Caki2 (cell line): ENCODE measurements around the gene ABHD12. TPM values are rescaled to one million over a fixed set of nuclear protein-coding genes. Genes with fewer than 3 reads are reported as not detected.
"Not testable (repeated sequence)": the region's sequence is repeated elsewhere in the genome, so short reads cannot be mapped to it uniquely, and the experiment has no call there.

Experiments
- DNase-seq: peaks from one replicate; pipeline ENCODE4 v3.0.0-alpha.2; 2015; ENCODE audit warnings: low read depth
- in situ Hi-C: cut with HindIII; loops from 2 replicates; pipeline ENCODE4 v1.10.0; 2016; ENCODE audit warnings: low sequenced_read_pairs, low pct_unique_long_range_greater_than_20kb, mixed read lengths
- total RNA-seq: library from RNA; depleted of rRNA; stranded (reverse); fragments of >200 nt; shearing (Covaris generic); gene quantifications from 2 replicates; pipeline ENCODE4 v1.2.3, GENCODE V29; 2014; ENCODE audit warnings: low replicate concordance

ABHD12 gene
- total RNA-seq, 1 experiment from 2014 or later, result 29.7 TPM

DNA sequence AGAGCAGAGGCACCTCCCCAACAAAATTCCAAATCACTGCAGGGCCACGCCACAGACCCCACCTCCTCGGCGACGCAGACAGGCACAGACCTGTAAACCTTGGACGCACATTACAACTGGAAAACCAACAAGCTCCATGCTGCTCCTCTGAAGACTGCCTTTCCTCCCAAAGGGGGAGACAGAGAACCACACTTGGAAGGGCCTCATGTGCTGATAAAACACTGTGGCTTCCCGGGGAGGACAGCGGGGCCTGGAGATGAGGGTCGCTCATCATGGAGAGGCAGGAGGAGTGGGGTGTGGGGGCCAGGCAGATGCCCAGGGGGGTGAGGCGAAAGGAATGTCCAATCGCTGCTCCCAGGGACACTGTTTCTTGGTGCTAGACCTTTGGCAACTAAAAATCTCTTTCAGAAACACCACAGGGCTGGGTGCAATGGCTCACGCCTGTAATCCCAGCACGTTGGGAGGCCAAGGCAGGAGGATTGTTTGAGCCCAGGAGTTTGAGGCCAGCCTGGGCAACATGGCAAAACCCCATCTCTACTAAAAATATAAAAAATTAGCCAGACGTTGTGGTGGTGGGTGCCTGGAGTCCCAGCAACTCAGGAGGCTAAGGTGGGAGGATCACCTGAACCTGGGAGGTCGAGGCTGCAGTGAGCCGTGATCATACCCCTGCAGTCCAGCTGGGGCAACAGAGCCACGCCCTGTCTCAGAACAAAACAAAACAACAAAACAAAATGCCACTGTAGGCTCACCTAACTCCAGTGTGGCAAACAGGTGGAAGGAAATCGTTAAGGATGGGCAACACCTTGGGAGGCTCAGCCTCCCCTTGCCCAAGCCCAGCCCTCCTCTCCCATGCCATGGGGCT lies 53.8 kb downstream of the ABHD12 start:
- in situ Hi-C loops, result no loop called here
- DNase-seq, result no peak

DNA sequence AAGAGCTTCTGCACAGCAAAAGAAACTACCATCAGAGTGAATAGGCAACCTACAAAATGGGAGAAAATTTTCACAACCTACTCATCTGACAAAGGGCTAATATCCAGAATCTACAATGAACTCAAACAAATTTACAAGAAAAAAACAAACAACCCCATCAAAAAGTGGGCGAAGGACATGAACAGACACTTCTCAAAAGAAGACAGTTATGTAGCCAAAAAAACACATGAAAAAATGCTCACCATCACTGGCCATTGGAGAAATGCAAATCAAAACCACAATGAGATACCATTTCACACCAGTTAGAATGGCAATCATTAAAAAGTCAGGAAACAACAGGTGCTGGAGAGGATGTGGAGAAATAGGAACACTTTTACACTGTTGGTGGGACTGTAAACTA lies 55.7 kb downstream of the ABHD12 start:
- in situ Hi-C loops, DNase-seq: not testable (repeated sequence)

DNA sequence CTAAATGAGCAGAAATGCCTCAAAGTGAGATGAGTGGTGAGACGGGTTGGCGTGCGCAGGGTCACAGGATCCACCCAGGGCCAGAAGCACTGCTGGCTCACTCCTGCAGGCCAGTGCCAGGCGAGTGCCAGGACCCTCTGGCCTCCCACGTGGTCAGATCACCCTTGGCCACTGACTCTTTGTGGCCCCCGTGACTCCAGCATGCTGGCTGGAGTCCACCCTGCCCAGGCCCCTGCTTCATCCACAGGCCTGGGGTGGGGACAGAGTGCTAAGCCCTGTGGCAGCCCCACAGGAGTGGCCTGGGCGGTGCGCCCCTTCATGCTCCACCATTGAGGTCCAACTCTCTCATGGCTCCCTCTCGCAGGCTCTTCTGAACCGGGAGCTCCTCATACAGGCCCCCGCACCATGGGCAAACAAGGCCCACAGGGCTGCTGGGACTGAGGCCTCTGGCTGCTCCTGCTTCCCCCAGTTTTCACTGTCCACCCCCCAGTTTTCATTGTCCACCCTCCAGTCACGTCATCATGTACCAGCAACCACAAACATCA lies 61.6 kb downstream of the ABHD12 start:
- in situ Hi-C loops, result no loop called here
- no peak for DNase-seq

DNA sequence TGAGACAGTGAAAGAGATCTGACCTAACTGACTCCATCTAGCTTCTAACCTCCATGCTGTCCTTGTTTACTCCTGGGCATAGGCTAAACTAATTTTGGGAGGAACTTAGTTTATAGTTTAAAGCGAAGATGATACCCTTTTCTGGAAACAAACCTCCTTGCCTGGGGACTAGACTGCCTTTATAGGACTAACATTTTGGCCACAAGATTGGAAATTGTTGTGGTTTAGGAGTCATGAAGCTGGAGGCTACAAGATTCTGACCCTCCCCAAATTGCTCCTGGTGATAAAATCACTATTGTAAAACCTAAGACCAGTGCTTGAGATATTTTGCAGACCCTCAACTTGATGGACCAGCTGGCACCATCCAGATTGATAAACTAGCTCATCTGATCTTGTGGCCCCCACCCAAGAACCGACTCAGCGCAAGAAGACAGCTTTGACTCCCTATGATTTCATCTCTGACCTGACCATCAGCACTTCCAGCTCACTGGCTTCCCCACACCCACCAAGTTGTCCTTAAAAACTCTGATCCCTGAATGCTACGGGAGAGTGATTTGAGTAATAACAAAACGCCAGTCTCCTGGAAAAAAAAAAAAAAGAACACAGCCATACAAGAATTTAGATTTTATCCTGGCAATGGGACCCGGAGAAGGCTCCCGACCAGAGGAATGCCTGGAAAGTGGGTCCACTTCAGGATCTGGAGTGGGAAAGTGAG lies 63.0 kb downstream of the ABHD12 start:
- peak; percentile 17 for DNase-seq
- in situ Hi-C loops, result no loop called here

DNA sequence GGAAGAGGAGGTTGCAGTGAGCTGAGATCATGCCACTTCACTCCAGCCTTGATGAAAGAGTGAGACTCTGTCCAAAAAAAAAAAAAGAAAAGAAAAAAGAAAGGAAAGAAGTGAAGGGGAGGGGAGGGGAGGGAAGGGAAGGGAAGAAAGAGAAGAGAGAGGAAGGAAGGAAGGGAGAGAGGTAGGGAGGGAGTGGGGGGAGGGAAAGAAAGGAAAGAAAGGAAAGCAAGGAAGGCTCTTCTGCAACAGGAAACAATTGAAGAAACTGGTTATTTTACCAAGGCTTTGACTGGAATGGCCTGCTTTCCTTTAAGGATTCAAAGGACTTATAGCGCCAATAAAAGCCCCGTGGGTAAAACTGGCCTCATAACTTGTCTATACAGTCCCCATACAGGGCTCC lies 64.6 kb downstream of the ABHD12 start:
- DNase-seq, result no peak
- in situ Hi-C loops, result no loop called here

DNA sequence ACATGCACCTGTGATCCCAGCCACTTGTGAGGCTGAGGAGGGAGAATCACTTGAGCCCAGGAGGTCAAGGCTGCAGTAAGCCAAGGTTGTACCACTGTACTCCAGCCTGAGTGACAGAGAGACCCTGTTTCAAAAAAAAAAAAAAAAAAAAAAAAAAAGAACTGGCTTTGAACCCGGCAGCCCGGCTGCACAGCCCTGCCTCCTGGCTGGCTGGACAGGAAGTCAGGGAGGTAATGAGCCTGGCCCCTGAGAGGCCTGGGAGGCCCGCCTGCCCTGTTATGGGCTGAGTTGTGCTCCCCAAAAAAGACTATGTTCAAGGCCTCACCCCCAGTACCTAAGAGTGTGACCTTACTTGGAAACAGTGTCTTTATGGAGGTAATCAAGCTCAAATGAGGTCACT lies 65.6 kb downstream of the ABHD12 start:
- in situ Hi-C loops, result no loop called here

DNA sequence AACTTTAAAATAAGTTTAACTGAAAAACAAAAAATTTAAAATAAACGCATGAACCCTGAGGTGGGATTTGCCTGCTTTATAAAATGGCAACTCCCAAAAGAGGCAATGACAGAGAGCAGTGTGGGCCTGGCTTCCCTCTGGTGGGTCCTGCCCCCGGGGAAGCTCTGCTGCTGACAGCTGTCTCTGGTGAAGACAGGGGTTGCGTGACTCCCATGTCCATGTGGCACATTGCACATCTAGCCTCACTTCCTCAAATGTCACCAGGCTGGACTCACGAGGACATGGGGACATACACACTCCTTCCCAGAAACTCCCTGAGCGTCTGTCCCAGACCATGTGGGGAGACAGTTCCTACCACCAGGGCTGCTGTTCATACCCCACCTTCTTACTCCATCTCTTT lies 66.2 kb downstream of the ABHD12 start:
- DNase-seq, result no peak
- in situ Hi-C loops, result no loop called here

More for the DNA sequence above, 65.6 kb downstream of the ABHD12 start:
- no peak for DNase-seq

DNA sequence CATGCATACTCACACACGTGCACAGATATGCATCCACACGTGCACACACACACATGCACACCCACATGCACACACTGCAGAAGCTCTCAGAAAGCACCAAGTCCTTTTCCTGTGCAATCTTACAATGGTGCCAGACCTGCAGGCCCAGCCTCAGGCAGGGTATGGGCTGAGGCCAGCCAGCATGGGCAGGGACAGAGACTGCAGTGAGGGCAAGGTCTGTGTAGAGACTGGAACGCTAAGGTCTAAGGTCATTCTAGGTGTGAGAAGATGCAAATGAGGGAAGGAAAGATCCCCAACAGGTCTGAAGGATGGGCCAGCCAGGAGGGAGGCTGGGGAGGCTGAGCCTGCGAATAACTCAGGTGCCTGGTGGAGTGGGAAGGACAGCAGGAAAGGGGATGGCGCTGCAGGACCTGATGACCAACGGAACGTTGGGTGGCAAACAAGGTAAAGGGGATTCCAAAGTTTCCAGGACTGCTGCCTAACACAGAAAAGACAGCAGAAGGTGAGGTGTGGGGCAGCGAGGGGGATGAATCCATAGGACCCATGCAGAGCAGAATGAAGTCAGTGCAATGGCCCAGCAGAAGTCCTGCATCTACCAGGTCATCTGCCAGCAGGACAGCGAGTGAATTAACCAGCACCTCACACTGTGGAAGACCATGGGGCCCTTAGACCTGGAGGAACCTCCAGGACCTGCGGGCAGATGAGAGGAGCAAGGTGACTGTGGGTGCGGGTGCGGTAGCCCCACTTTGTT lies 67.0 kb downstream of the ABHD12 start:
- in situ Hi-C loops, result no loop called here
- no peak for DNase-seq

GRCh38 chr20:25321991-25322390 lies 68.6 kb downstream of the ABHD12 start:
- no peak for DNase-seq
- in situ Hi-C loops, result no loop called here

DNA sequence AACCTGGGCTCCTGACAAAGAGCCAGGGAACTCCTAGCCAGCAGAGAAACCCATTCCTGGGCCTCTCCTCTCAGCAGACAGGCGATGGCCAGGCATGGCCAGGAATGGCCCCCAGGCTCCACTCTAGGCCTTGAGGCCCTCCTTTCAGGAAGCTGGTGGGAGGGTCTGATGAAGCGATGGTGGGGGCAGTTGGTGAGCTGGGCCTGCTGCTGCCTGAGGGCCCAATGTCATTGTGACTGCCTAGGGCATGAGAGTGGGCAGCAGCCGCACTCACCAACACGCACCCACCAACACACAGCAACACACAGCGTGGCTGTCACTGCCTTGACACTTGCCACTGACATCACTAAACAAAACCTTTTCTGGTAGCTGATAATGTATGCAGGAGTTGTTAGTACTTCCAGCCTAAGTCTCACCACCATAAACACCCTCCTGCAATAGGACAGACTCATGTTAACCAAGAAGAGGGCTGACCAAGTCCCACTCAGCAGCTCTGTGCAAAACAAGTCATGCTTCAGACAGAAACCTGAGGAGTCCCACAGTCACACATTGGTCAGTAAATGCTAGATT lies 69.3 kb downstream of the ABHD12 start:
- in situ Hi-C loops, result no loop called here
- DNase-seq, result no peak

- in situ Hi-C loops, result no loop called here
- no peak for DNase-seq
Observed at GRCh38 chr20:25320035-25320800, 70.4 kb downstream of the ABHD12 start.

- DNase-seq, result no peak
- in situ Hi-C loops, result no loop called here
Observed at GRCh38 chr20:25319241-25320034, 71.2 kb downstream of the ABHD12 start.

DNA sequence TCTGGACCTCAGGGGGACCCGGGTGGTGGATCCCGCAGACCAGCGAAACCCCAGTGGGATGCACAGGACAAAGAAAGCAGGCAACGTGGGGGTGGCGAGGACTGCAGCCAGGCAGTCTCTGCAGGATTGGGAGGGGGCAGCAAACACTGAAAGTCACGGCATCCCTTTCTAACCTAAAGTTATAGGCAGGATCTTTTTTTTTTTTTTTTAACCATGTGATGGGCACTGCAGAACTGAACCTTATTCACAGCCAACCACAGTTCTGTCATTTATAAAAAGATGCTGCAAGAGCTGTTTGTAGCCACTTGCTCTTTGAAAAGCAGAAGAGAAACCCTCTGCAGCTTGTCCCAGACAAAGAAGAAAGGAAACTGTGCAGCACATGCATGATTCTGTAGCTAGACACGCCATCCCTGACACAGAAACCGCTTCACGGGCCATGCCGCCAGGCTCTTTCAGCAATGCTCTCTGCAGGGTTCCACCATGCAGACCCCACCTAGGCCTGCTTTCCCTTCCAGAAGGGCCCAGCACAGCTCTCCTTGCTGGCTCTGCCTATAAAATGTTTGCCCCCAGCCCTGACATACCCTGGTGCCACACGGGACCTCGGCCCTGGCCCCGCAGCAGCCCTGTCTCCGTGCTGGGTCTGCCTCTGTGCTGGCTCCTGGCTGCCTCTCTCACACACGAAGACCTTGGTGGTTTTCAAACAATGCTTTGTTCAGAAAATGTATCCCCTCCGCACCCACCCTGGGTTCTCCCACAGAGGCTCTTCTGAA lies 72.0 kb downstream of the ABHD12 start:
- in situ Hi-C loops, result no loop called here
- DNase-seq, result no peak

DNA sequence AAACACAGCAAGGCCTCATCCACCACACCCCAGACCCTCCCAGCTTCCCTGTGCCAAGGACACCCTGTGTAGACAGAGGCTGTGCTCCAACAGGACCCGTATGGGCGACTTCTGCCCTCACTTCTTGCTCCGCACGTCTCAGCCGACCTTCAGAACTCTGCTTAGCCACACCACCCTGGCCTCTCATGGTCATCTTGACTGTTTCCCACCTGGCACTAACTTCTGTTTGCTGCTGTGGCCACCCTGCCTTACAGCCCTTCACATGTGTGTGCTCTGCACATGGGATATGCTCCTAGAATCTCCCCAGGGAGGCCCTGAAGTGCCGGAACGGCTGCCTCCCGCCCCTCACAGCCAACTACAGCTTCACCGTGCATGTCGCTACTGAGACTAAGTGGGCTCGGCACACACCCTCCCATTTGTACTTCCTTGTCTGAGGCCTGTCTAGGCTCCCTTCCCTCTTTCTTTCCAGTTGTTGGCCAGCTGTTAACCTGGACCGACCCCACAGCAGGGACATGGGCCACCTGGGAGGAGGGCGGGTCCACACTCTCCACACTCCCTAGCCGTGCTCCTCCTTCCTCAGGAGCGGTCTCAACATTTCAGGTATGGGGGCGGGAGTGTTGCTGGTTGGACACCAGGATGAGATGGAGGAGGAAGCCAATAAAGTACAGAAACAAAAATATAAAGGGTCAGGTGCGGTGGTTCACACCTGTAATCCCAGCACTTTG lies 73.1 kb downstream of the ABHD12 start:
- in situ Hi-C loops, result no loop called here
- DNase-seq, result no peak

- DNase-seq, result no peak
- in situ Hi-C loops, result no loop called here
Observed at GRCh38 chr20:25316506-25317190, 74.0 kb downstream of the ABHD12 start.
